ENCODE results near the gene GLO1. TPM values are rescaled to one million over a fixed set of nuclear protein-coding genes. Genes with fewer than 3 reads are reported as not detected.

GLO1 gene
- total RNA-seq, 1 donor from 2014 or later = 80.8 TPM

- no peaks in the 10 kb centered on the region for H3K36me3 Mint-ChIP-seq (ENCODE audit: unreplicated experiment)
- H3K27me3 Mint-ChIP-seq (ENCODE audit: unreplicated experiment) = no peaks in the 10 kb centered on the region
- H3K9me3 Mint-ChIP-seq (ENCODE audit: unreplicated experiment) = peaks cover 4% of the 10 kb centered on the region
- TF ChIP-seq CTCF (IDR thresholded peaks at IDR 0.05) = no peak
- no peak overlapping the region for H3K4me3 Mint-ChIP-seq (ENCODE audit: unreplicated experiment)
- H3K4me1 Mint-ChIP-seq (ENCODE audit: unreplicated experiment) = no peaks in the 10 kb centered on the region
- no peak for DNase-seq (ENCODE audit: extremely low spot score, unreplicated experiment)
- no peak overlapping the region for H3K27ac Mint-ChIP-seq (ENCODE audit: unreplicated experiment)
Observed at GRCh38 chr6:38631186-38631783, 71.7 kb downstream of the GLO1 start.

Other genes with a start within 250 kb of the GLO1 start
- gene BTBD9, start 63.2 kb downstream of the GLO1 start, total RNA-seq = 18.1 and 19.6 TPM in 2 replicates
- 0.21 and 0.24 TPM in 2 replicates for gene DNAH8, start 12.2 kb upstream of the GLO1 start, total RNA-seq

All from osteocyte (in vitro differentiated cells).